Measurements from ENCODE around the gene NOC2L.

NOC2L gene

GRCh38 chr1:938711-939489, 20.2 kb downstream of the NOC2L start:
- no peaks in the 10 kb centered on the region for H3K9me3 ChIP-seq
- H3K27ac ChIP-seq = no peak overlapping the region
- peaks cover 0 to 46% (median 33%) of the 10 kb centered on the region in 4 donors for H3K4me1 ChIP-seq
- DNase-seq = no peak
- no peak overlapping the region for H3K4me3 ChIP-seq
- intact Hi-C loops (cut with DNase I; ENCODE audit: low total_unique reads) = no loop called here
- H3K27me3 ChIP-seq = peaks cover 0 to 81% of the 10 kb centered on the region in 2 donors
- no peak for TF ChIP-seq CTCF (IDR thresholded peaks at IDR 0.05)
- H3K36me3 ChIP-seq = peaks cover 0 to 4% (median 0%) of the 10 kb centered on the region in 3 donors

- DNase-seq = no peak
- H3K27me3 ChIP-seq = peaks cover 0 to 85% of the 10 kb centered on the region in 2 donors
- H3K36me3 ChIP-seq = no peaks in the 10 kb centered on the region
- H3K4me3 ChIP-seq = no peak overlapping the region
- H3K4me1 ChIP-seq = peaks cover 0 to 46% (median 33%) of the 10 kb centered on the region in 4 donors
- intact Hi-C loops (cut with DNase I; ENCODE audit: low total_unique reads) = no loop called here
- H3K27ac ChIP-seq = no peak overlapping the region
- peak; percentile 17 to 27 for TF ChIP-seq CTCF (IDR thresholded peaks at IDR 0.05)
- H3K9me3 ChIP-seq = no peaks in the 10 kb centered on the region
Observed at GRCh38 chr1:938088-938683, 20.9 kb downstream of the NOC2L start.

- Histone ChIP-seq H3K9me3 (no peaks in the 10 kb centered on the region), H3K27ac (no peak overlapping the region), H3K36me3 (no peaks in the 10 kb centered on the region), H3K4me1 (peaks cover 0 to 41% (median 29%) of the 10 kb centered on the region in 4 donors), H3K27me3 (peaks cover 0 to 84% of the 10 kb centered on the region in 2 donors), H3K4me3 (no peak overlapping the region)
- TF ChIP-seq CTCF (IDR thresholded peaks at IDR 0.05) = no peak
- no peak for DNase-seq
- intact Hi-C loops (cut with DNase I; ENCODE audit: low total_unique reads) = no loop called here
Observed at GRCh38 chr1:937521-937920, 21.5 kb downstream of the NOC2L start.

- H3K4me1 ChIP-seq = peaks cover 0 to 32% (median 20%) of the 10 kb centered on the region in 4 donors
- H3K36me3 ChIP-seq = no peaks in the 10 kb centered on the region
- no peak overlapping the region for H3K4me3 ChIP-seq
- H3K27me3 ChIP-seq = peaks cover 0 to 75% of the 10 kb centered on the region in 2 donors
- DNase-seq = no peak
- intact Hi-C loops (cut with DNase I; ENCODE audit: low total_unique reads) = no loop called here
- no peak for TF ChIP-seq CTCF (IDR thresholded peaks at IDR 0.05)
- H3K27ac ChIP-seq = no peak overlapping the region
- no peaks in the 10 kb centered on the region for H3K9me3 ChIP-seq
Observed at GRCh38 chr1:936348-937264, 22.4 kb downstream of the NOC2L start.

- Histone ChIP-seq H3K27me3 (peaks cover 0 to 67% of the 10 kb centered on the region in 2 donors), H3K4me1 (peaks cover 0 to 24% (median 12%) of the 10 kb centered on the region in 4 donors), H3K27ac (no peak overlapping the region), H3K36me3 (no peaks in the 10 kb centered on the region), H3K9me3 (no peaks in the 10 kb centered on the region), H3K4me3 (no peak overlapping the region)
- no peak for DNase-seq
- intact Hi-C loops (cut with DNase I; ENCODE audit: low total_unique reads) = no loop called here
- TF ChIP-seq CTCF (IDR thresholded peaks at IDR 0.05) = no peak
Observed at GRCh38 chr1:935751-936231, 23.3 kb downstream of the NOC2L start.
